GM12878 (cell line): ENCODE data around the gene NEAT1. TPM values are rescaled to one million over a fixed set of nuclear protein-coding genes. Genes with fewer than 3 reads are reported as not detected.

ENCODE experiments used
- ATAC-seq: fragments of 200-7000 bp; cut with Tn5 transposase; 3 replicates; pipeline ENCODE4 v1.9.1; 2020; ENCODE audit warnings: mild to moderate bottlenecking, moderate library complexity
- BruUV-seq: library from RNA; stranded (reverse); fragments of 400-500 nt; replicated peaks from 2 replicates; lab custom pipeline; 2021; lab: Mats Ljungman, UMichigan
- CTCF ChIA-PET: fragments of 300-600 bp; sonication (Branson Sonifier 250); formaldehyde crosslinking; extraction: SDS; loops from one replicate; lab custom pipeline; 2021; ENCODE audit warnings: inconsistent platforms; lab: Yijun Ruan, JAX
- POLR2A ChIA-PET: fragments of 350-600 bp; formaldehyde crosslinking; extraction: SDS; loops from one replicate; lab custom pipeline; 2021; ENCODE audit warnings: inconsistent platforms; lab: Charles Lee
- RAD21 ChIA-PET: fragments of 300-600 bp; sonication (Branson Sonifier 250); formaldehyde crosslinking; loops from one replicate; lab custom pipeline; 2023; ENCODE audit warnings: antibody characterized with exemption; ENCODE audit not compliant: unreplicated experiment; lab: Charles Lee
- SMC1A ChIA-PET: fragments of 300-600 bp; sonication (Branson Sonifier 250); formaldehyde crosslinking; loops from one replicate; lab custom pipeline; 2023; ENCODE audit not compliant: unreplicated experiment, uncharacterized antibody; lab: Charles Lee
- DNase-seq: peaks from one replicate; pipeline ENCODE4 v3.0.0-alpha.2; 2011; ENCODE audit warnings: low read depth, low spot score
- FAIRE-seq: peaks from 3 replicates; lab custom pipeline; 2011; peaks lifted over from hg19 to GRCh38; lab: Jason Lieb, UNC
- H2AFZ ChIP-seq: 2 replicates; pipeline ENCODE4 v1.6.0; 2011; ENCODE audit warnings: low read depth, low read length, control low read depth; ENCODE audit not compliant: control insufficient read depth
- H3K27ac ChIP-seq: 2 replicates; pipeline ENCODE4 v1.5.1; 2011; ENCODE audit warnings: control low read depth; ENCODE audit not compliant: control insufficient read depth, insufficient read depth
- H3K27me3 ChIP-seq, 2 experiments: replicated peaks in 1 of 2; 2 replicates each; pipeline versions ENCODE4 v1.6.0 to v1.6.1; 2011; ENCODE audit warnings: low read length in 1 of 2; ENCODE audit not compliant: control insufficient read depth in 2 of 2, insufficient read depth in 2 of 2
- H3K36me3 ChIP-seq, 2 experiments: 2 replicates each; pipeline ENCODE4 v1.5.1; 2011; ENCODE audit warnings: low read length in 1 of 2; ENCODE audit not compliant: control insufficient read depth in 2 of 2, insufficient read depth in 2 of 2
- H3K4me1 ChIP-seq: 2 replicates; pipeline ENCODE4 v1.6.1; 2011; ENCODE audit warnings: mild to moderate bottlenecking, low read length, moderate library complexity, mixed read lengths; ENCODE audit not compliant: control insufficient read depth, insufficient read depth
- H3K4me2 ChIP-seq: 2 replicates; pipeline ENCODE4 v1.6.0; 2011; ENCODE audit warnings: control low read depth; ENCODE audit not compliant: control insufficient read depth, insufficient read depth
- H3K4me3 ChIP-seq: fragments of 200-600 bp; sonication (generic); 2 replicates; pipeline ENCODE4 v1.5.1; 2016
- H3K79me2 ChIP-seq: 2 replicates; pipeline ENCODE4 v1.6.0; 2011; ENCODE audit warnings: low read length; ENCODE audit not compliant: control insufficient read depth, insufficient read depth
- H3K9ac ChIP-seq: 2 replicates; pipeline ENCODE4 v1.8.0; 2011; ENCODE audit warnings: low read length, control low read depth, mixed read lengths; ENCODE audit not compliant: control insufficient read depth, insufficient read depth
- H3K9me3 ChIP-seq: replicated peaks from 3 replicates; pipeline ENCODE4 v1.5.1; 2011; ENCODE audit warnings: mild to moderate bottlenecking, low read length; ENCODE audit not compliant: control insufficient read depth, insufficient read depth
- H4K20me1 ChIP-seq: 2 replicates; pipeline ENCODE4 v1.6.0; 2011; ENCODE audit not compliant: control insufficient read depth, insufficient read depth
- BCL11A ChIP-seq: IDR thresholded peaks from 2 replicates; pipeline ENCODE4 v1.6.1; 2011; ENCODE audit warnings: low read depth, low read length
- CREB1 ChIP-seq: IDR thresholded peaks from 2 replicates; pipeline ENCODE4 v1.6.1; 2012; ENCODE audit warnings: low read depth, mild to moderate bottlenecking, inconsistent platforms
- EZH2 ChIP-seq: IDR thresholded peaks from 2 replicates; pipeline ENCODE4 v1.6.1; 2012; ENCODE audit warnings: low read depth, mild to moderate bottlenecking, control low read depth, inconsistent platforms, low read length, borderline replicate concordance; ENCODE audit not compliant: control insufficient read depth
- NBN ChIP-seq: fragments of 450-650 bp; IDR thresholded peaks from 2 replicates; pipeline ENCODE4 v1.6.1; 2016
- NFYB ChIP-seq: IDR thresholded peaks from 2 replicates; pipeline ENCODE4 v1.6.1; 2011; ENCODE audit warnings: low read depth, mild to moderate bottlenecking, low read length, improper control_type of control experiment, moderate library complexity; ENCODE audit not compliant: insufficient read depth
- PAX8 ChIP-seq: fragments of 450-650 bp; IDR thresholded peaks from 2 replicates; pipeline ENCODE4 v1.6.1; 2017; ENCODE audit warnings: mild to moderate bottlenecking, moderate library complexity
- RBBP5 ChIP-seq: fragments of 200-600 bp; sonication (generic); conservative IDR thresholded peaks from 2 replicates; pipeline ENCODE4 v1.6.1; 2016
- SREBF1 ChIP-seq: IDR thresholded peaks from 2 replicates; pipeline ENCODE4 v1.6.1; 2012; ENCODE audit warnings: mild to moderate bottlenecking, low read length
- TARDBP ChIP-seq: IDR thresholded peaks from 2 replicates; pipeline ENCODE4 v1.6.1; 2016; ENCODE audit warnings: borderline replicate concordance
- ZBTB11 ChIP-seq: fragments of 450-650 bp; formaldehyde crosslinking; IDR thresholded peaks from 2 replicates; pipeline ENCODE4 v1.5.0; 2022; ENCODE audit warnings: mild to moderate bottlenecking, missing genetic modification characterization
- WGBS: methylation state at CpG from one replicate; pipeline ENCODE4 v1.1.6; 2016; ENCODE audit warnings: low lambda C conversion rate; ENCODE audit not compliant: insufficient replicate concordance, insufficient coverage; ENCODE audit errors: missing lambda C conversion rate; 5-methylcytosine and 5-hydroxymethylcytosine counted together
- in situ Hi-C: fragments of 300-500 bp; cut with MboI; formaldehyde crosslinking; loops from 9 replicates; pipeline ENCODE4 v1.14.3; 2018; ENCODE audit warnings: mixed read lengths
- intact Hi-C: fragments of 100-400 bp; cut with micrococcal nuclease; formaldehyde crosslinking; loops from one replicate; pipeline ENCODE4 v1.14.2; 2022; ENCODE audit not compliant: unreplicated experiment
- polyA plus RNA-seq, 11 experiments: library from polyadenylated mRNA; depleted of rRNA in 4 of 11; unstranded in 6 of 11; stranded (reverse) in 5 of 11; fragments of >200 nt; fragmentation: Nextera tagmentation in 4 of 11; fragmentation: Illumina TruSeq in 1 of 11; extraction: Ambion mirVana in 4 of 11; extraction: Trizol in 1 of 11; gene quantifications; 1 replicate in 1 of 11; 2 replicates in 10 of 11; pipeline versions ENCODE4 v1.2.1 to v1.2.3, GENCODE V29; 2011 to 2016; ENCODE audit warnings: inconsistent platforms in 2 of 11, missing spikeins in 2 of 11, low read depth in 1 of 11
- total RNA-seq, 4 experiments: library from RNA; depleted of rRNA in 3 of 4; stranded (reverse); fragments of >200 nt in 3 of 4; fragmentation: Illumina TruSeq in 1 of 4; extraction: Trizol in 1 of 4; gene quantifications; 2 replicates each; pipeline versions ENCODE4 v1.2.1 to v1.2.3, GENCODE V29; 2013 to 2021
- TF ChIP-seq, protein P1 (sequence below): fragments of 450-650 bp; IDR thresholded peaks from 2 replicates; pipeline ENCODE4 v1.6.1; 2017; ENCODE audit warnings: mild to moderate bottlenecking
- TF ChIP-seq, protein P2 (sequence below): fragments of 450-650 bp; IDR thresholded peaks from 2 replicates; pipeline ENCODE4 v1.6.1; 2017; ENCODE audit warnings: antibody characterized with exemption, mild to moderate bottlenecking, moderate library complexity
- TF ChIP-seq, protein P3 (sequence below): fragments of 150-350 bp; IDR thresholded peaks from 2 replicates; pipeline ENCODE4 v1.6.1; 2014; ENCODE audit warnings: mild to moderate bottlenecking, low read depth, low read length

NEAT1 gene
- total and polyA plus RNA-seq, 10 of the 15 experiments (the other 5 are each of a cell fraction or from before 2014, with no cell fraction given), result 13.6 to 328 (median 69.4) TPM

DNA sequence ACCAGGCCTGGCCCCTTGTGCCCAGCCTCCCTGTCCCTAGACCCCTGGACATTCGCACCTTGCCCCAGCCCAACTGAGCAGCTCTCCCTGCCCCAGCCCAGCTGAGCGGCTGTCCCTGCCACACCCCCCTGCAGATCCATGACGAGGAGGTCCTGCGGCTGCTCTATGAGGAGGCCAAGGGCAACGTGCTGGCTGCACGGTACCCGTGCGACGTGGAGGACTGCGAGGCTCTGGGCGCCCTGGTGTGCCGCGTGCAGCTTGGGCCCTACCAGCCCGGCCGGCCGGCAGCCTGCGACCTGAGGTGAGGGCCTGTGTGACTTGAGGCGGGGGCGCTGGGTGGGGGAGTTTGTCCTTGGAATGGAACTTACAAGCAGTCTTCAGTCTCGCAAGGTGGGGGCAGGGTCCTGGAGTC, 28.5 kb upstream of the NEAT1 start (continued):
- TF ChIP-seq ZBTB11 (CRISPR knock-in tag) (no peak), CREB1 (no peak), TARDBP (no peak), RBBP5 (no peak), BCL11A (no peak), NBN (no peak)
- TF ChIP-seq, protein P1, sequence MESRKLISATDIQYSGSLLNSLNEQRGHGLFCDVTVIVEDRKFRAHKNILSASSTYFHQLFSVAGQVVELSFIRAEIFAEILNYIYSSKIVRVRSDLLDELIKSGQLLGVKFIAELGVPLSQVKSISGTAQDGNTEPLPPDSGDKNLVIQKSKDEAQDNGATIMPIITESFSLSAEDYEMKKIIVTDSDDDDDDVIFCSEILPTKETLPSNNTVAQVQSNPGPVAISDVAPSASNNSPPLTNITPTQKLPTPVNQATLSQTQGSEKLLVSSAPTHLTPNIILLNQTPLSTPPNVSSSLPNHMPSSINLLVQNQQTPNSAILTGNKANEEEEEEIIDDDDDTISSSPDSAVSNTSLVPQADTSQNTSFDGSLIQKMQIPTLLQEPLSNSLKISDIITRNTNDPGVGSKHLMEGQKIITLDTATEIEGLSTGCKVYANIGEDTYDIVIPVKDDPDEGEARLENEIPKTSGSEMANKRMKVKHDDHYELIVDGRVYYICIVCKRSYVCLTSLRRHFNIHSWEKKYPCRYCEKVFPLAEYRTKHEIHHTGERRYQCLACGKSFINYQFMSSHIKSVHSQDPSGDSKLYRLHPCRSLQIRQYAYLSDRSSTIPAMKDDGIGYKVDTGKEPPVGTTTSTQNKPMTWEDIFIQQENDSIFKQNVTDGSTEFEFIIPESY, result no peak

DNA sequence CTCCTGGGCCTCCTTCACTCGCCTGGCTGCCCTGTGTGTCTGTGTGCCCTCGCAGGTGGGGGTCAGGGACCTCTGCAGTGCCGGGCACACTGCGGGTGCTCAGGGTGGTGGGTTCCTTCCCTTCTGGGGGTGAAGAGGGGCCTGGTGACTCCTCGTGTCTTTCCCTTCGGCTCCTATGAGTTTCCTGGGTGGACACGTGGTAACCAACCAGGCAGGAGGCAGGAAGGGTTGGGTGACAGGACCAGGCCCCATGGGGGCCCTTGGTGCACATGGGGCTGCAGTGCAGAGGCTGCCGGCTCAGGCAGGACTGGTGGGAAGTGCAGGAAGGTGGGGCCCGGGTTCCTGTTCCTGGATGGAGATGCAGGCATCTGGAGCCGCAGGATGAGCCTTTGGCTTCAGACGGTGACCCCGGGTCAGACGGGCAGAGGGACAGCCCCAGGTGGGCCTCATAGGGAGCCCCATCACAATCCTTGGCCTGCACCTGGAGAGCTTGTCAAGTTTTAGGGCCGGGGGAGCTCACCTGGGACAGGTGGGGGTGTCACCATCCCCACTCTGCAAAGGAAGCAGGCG, 26.6 kb upstream of the NEAT1 start:
- Histone ChIP-seq H3K4me3 (no peak overlapping the region), H3K79me2 (peaks cover 5% of the 10 kb centered on the region), H3K36me3 (peaks cover 8 to 46% of the 10 kb centered on the region in 2 experiments), H2AFZ (no peak overlapping the region), H3K9me3 (no peaks in the 10 kb centered on the region), H3K27me3 (no peaks in the 10 kb centered on the region), H3K4me2 (no peak overlapping the region), H3K4me1 (peaks cover 2% of the 10 kb centered on the region), H3K9ac (no peak overlapping the region), H4K20me1 (no peaks in the 10 kb centered on the region), H3K27ac (no peak overlapping the region)
- SMC1A ChIA-PET, result no interaction called here
- ATAC-seq, result no peak
- BruUV-seq, result no TSS peak
- POLR2A ChIA-PET, result no interaction called here
- RAD21 ChIA-PET, result no interaction called here
- DNase-seq, result no peak
- in situ Hi-C loops, result no loop called here
- CTCF ChIA-PET, result no interaction called here
- intact Hi-C loops, result no loop called here
- no peak for FAIRE-seq
- 87% methylated on average over 15 of the region's 15 CpGs for WGBS
- TF ChIP-seq SREBF1 (no peak), PAX8 (no peak), EZH2 (no peak), NFYB (no peak)
- TF ChIP-seq, protein P2, sequence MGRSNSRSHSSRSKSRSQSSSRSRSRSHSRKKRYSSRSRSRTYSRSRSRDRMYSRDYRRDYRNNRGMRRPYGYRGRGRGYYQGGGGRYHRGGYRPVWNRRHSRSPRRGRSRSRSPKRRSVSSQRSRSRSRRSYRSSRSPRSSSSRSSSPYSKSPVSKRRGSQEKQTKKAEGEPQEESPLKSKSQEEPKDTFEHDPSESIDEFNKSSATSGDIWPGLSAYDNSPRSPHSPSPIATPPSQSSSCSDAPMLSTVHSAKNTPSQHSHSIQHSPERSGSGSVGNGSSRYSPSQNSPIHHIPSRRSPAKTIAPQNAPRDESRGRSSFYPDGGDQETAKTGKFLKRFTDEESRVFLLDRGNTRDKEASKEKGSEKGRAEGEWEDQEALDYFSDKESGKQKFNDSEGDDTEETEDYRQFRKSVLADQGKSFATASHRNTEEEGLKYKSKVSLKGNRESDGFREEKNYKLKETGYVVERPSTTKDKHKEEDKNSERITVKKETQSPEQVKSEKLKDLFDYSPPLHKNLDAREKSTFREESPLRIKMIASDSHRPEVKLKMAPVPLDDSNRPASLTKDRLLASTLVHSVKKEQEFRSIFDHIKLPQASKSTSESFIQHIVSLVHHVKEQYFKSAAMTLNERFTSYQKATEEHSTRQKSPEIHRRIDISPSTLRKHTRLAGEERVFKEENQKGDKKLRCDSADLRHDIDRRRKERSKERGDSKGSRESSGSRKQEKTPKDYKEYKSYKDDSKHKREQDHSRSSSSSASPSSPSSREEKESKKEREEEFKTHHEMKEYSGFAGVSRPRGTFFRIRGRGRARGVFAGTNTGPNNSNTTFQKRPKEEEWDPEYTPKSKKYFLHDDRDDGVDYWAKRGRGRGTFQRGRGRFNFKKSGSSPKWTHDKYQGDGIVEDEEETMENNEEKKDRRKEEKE, result no peak
- TF ChIP-seq, protein P3, sequence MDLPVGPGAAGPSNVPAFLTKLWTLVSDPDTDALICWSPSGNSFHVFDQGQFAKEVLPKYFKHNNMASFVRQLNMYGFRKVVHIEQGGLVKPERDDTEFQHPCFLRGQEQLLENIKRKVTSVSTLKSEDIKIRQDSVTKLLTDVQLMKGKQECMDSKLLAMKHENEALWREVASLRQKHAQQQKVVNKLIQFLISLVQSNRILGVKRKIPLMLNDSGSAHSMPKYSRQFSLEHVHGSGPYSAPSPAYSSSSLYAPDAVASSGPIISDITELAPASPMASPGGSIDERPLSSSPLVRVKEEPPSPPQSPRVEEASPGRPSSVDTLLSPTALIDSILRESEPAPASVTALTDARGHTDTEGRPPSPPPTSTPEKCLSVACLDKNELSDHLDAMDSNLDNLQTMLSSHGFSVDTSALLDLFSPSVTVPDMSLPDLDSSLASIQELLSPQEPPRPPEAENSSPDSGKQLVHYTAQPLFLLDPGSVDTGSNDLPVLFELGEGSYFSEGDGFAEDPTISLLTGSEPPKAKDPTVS, result no peak
